GM18867 (cell line): ENCODE results near the gene GFPT2.

ENCODE experiments used
- ATAC-seq: cut with Tn5 transposase; IDR thresholded peaks from one replicate; pipeline ENCODE4 v1.9.1; 2021; ENCODE audit warnings: mild to moderate bottlenecking, moderate library complexity; ENCODE audit not compliant: unreplicated experiment

The GFPT2 gene

DNA sequence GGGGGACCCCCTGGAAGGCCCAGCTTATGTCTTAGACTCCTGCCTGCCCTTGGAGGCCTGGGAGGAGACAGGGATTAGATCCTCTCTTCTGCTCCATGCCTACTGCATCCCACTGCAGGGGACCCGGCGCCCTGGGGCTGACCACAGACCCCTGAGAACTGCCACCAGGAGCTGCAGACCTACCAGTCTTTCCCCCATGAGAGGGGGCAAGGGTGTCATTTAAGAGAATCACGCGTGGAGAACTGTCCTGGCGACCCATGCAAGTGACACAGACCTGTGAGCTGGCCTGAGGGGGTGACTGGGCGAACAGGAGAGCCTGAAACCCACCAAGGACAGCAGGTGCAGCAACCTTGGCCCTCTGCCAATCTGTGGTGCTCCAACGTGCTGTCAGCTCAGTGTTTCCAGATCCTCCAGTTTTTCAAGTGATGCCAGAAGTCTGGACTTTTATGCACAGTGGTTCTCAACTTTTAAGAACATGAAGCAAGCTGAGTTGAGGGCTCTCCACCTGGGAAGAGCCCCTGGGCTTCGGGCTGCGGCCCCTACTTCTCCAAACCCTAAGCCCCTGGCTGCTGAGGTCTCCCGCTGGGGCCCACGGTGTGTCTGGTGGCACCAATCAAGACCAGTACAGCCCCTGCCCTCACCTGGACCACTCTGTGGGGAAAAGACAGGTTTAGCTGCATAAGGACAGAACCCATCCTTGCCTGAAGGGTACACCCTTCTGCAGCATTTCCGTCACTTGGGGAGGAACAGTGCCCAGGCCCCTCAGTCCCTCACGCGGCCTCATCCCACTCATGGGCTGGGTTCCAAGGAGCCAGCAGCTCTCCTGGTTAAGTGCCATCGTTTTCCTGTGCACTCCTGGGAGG is 18.2 kb downstream of the GFPT2 start:
- ATAC-seq = no peak

DNA sequence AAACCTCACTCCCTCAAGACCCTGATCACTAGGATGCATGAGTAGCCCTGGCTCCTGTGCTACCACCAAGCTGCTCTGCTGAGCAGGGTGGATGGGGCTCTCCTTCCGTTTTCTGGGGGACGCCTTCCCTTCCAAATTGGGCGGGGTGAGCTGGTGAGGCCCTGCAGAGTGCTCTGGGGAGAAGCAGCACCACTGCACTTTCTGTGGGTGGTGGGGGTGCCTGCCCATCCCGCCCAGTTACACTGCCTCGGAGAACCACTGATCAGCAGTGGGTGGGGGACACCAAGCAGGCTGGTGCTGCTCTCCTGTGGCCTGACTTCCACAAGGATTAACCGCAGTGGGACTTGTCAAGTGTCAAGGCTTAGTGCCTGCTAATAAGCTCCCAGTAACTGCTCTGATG is 19.0 kb downstream of the GFPT2 start:
- ATAC-seq = no peak

DNA sequence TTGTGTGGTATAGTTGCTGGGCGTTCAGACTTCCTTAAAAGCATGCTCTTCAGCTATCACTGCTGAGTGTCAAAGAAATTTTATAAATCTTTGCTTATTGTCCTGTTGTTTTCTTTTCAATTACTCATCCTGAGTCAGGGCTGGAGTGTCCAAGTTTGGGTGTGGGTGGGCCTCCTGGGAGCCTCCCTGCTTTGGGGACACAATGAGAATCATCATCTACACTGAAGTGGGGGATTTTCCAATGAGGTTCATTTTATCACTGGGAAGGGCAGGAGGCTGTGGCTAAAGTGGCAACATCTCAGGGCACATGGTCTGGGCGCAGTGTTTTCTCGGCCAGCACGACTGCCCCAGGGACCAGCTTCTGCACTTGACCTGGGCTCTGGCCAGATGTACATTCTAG is 19.5 kb downstream of the GFPT2 start:
- no peak for ATAC-seq

DNA sequence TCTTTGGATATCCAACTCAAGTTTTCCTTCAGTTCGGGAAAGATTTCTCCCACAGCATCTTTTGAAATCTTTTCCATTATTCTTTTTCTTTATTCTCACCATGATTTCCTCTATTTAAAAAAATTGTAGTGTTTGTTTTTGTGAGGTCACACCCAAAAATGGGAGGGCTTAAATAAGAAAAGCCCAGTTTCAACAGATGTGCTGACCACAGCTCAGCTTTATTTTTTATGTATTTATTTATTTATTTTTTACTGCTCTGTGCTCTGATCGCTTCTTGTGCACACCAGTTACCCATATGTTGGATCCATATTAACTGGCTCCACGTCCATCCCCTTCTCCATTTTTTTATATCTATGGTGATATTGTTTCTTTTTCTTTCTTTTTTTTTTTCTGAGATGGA is 20.3 kb downstream of the GFPT2 start:
- no peak for ATAC-seq

DNA sequence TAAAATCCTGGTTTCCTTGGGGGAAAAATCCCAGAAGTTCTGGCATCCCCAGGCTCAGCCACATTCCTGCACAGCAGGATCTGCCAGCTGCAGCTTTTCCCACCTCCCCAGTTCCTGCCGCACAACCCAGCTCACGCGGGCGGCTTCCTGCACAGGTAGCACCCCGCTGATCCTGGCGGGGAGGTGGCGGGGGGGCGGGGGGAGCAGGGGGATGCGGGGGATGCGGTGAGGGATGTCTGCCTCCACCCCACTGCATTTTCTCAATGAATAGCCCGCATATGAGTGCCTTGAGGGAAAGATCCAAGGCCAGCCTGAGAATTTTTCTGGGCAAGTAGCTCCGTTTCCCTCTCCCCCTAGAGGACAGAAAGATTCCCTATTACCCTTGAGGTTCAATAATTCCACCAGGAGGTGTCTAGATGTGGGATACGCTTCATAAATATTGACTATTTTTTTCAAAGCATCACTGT is 21.1 kb downstream of the GFPT2 start:
- no peak for ATAC-seq

DNA sequence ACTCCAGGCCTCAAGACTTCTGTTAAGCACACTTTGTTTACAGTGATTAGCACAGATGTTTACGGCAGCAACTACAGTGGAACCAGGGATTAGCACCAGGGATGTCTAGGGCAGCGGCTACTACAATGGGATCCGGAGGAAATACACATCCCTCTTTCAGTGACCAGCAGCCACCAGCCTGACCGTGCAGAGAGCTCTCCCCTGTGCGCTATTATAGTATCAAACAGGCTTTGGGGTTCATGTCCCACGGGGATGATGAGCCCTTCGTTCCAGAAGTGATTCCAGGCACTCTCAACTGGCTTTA is 21.5 kb downstream of the GFPT2 start:
- ATAC-seq = no peak

DNA sequence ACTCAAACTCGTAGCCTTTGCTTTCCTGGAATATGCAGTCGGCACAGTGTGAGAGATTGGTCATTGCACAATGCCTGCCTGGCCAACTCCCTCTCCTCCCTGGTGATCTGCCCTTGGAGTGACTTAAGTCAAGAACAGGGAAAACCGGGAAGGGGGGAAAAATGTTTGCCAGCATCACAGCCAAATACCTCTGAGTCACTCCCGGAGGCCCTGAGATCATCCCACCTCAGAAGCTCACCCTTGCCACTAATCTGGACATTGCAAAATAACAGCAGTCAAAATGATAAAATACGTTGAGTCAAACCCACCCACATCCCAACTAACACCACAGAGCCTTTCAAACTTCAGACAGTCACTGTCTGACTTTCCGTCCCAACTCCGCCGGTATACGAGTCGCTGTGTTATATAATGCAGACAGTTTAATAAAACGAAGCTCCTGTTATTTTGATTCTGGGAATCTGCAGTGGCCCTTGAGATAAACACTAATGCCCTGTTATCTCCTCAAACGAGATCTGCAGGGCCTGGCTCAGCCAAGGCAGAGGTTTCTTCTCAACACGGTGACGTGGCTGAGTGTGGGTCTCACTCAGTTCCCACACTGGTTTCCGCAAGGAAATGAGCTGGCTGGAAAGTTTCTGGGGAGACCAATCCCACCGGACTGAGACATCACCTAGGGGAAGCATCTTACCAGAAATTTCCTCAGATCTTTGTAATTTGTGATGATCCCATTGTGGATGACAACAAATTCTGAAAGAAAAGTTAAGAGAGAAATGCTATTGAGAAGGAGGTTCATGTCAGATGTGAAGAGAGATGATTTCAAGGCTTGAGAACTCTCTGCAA is 22.1 kb downstream of the GFPT2 start:
- no peak for ATAC-seq

DNA sequence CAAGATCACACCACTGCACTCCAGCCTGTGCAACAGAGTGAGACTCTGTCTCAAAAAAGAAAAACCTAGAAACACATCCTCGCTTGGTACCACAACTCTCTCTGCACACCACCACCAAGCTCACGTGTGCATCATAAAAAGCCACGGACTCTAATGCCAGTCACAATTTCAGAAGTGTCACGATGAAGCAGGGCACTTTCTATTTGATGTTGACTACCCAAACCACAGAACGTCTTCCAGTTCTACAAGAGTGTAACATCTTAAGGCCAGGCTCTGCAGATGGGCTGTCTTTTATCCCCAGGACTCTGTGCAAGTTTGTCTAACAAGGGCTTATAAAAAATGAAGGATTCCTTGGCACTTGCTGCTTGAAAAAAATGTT is 22.9 kb downstream of the GFPT2 start:
- ATAC-seq = no peak

DNA sequence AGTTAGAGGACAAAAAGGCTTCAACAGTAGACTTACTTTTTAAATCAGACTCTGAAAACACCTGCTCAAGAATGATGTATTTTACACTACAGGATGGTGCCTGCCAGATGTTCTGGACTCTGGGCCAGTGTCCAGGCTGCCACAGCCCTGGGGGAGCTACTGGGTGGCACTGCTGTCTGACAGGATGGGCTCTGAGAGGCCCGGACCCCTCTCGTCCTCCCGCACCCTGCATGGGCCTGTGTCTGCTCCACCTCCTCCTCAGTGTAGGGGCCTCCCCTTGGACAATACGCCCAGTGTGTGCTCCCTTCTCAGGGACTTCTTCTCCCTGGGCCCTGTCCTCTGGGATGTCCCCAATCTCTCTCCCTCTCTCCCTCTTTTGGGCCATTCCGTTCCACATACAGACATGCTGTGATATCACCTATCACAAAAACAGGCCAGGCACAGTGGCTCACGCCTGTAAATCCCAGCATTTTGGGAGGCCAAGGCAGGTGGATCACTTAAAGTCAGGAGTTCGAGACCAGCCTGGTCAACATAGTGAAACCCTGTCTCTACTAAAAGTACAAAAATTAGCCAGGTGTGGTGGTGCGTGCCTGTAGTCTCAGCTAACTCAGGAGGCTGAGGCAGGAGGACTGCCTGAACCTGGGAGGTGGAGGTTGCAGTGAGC is 23.4 kb downstream of the GFPT2 start:
- ATAC-seq = no peak

DNA sequence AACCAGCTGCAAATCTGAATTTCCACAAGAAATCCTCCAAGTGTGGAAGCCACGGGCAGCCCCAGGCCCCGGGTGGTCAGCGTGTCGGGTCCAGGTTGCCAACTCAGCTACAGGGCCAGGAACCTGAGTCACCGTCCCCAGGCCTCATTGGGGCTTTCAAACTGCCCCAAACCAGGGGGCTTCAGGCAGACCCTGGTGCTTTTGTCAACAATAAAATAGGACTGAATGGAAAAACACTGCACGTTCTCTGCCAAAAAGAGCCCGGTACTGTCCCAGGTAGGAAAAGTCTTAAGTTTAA is 24.0 kb downstream of the GFPT2 start:
- ATAC-seq = no peak

DNA sequence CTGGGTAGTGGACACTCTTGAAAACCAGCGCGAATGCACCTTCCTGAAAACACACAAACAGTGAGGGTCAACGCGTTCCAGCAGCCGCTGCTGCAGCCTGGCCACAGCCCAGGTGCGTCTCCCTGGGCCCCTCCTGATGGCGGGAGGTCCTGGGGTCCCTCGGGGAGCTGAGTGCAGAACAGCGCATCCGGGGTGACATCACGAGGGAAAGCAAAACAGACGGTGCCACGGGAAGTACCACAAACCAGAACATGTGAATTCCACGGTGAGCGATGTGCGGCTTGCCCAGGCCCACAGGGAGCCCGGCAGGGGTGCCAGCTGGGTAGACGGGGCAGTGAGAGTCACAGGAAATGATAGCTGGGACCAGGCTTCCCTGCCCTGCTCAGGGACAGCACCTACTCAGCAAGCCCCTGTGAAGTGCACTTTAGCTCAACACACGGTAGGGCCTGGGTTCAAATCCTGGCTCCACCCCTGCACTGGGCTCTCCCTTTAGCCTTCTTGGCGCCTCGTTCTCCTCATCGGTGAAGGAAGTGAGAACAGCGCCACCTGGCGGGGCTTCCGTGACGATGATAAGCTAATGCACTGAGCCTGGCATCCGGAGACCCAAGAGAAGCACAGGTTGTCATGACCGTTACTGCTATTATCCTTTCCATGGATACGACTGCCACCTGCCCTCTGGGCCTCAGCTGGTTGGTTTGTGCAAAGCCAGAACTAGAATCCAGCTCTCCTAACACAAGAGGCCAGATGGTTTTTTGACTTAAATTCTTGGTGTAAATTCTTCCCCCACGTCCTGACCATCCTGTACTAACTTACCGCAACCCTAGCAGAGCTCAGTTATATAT is 24.6 kb downstream of the GFPT2 start:
- ATAC-seq = peak; percentile 85

DNA sequence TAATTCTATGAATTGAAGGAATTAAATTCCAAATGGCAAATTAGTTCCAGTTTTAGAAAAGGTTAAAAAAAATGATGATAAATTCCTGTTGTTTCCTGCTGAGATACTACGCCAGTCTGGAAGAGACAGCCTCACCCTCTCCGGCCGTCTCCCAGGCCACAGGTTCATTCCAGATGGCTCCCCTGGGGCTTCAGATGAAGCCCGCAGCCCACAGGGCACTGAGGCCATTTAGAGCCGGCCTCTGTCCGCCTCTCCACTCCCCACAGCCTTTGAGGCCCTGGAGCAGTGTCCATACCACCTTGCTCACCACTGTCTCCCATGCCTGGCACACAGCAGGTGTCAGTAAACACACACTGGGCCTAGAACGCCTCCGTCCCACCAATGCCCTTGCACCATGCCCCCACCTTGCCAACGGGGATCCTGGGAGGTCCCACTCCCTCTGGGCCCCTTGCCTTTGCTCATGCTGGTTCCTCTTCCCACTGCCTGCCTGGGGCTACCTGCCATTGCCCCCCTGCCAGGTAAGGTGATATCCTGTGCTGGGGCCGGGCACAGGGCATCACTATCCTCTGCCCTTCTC is 26.1 kb downstream of the GFPT2 start:
- ATAC-seq = no peak

DNA sequence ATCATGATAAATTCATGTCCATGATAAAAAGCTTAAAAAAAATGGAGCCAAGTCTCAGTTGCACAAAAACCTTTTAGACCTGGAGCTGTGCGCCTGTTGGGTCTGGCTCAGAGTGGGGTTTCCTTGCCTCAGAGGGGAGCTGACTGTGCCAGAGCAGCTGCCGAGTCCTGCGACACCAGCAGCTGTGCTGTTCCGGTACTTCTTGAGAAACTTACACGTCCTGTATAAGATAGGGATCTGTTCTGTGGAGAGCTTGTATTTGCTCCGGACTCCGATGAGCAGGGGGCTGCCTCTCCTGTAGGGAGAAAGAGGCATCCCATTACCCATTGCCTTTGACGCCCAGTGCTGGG is 28.6 kb downstream of the GFPT2 start:
- no peak for ATAC-seq

DNA sequence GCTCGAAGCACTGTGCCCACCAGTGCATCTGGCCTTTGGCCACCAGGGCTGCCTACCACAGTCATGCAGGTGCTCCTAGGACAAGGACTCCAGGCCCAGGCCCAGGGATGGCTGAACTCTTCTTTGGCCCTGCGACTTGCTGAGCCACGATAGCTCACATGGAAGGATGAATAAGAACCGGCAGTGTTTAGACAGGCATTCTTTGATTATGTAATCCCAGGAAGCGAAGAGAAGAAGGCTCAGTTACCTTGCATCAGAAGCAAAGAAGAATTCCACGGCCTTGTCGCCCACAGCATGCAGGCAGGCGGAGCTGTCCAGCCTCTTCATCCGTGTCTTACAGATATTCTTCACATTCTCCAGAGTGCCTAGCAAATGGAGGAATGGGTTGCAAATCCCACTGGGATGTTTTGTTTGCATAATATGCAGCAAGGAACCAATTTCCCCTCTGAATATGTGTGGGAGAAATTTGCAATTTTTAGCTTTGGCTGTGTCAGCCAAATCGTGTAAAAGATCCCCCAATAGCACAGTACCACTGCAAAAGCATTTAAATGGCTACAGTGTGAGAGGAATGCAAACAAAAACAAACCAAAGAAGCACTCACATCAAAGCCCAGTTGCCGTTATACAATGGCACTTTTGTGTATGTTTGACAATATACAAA is 29.1 kb downstream of the GFPT2 start:
- ATAC-seq = no peak

DNA sequence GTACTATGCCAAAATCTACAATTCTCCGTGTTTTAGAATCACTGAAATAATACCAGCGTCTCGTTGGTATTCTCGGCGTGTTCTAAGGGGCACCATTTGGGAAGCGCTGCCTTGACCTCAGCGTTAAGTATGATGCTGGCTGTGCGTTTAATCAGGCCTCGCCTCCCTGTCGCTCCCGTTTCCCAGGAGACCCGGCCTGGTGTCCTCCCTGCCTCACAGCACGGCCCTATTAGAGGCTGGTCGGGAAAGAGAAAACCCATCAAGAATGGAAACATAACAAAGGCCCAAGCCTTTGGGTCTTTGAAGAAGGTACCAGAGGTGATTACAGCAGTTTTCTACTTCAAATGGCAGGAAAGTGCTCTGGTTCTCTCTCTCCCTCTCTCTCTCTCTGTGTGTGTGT is 30.0 kb downstream of the GFPT2 start:
- ATAC-seq = no peak

DNA sequence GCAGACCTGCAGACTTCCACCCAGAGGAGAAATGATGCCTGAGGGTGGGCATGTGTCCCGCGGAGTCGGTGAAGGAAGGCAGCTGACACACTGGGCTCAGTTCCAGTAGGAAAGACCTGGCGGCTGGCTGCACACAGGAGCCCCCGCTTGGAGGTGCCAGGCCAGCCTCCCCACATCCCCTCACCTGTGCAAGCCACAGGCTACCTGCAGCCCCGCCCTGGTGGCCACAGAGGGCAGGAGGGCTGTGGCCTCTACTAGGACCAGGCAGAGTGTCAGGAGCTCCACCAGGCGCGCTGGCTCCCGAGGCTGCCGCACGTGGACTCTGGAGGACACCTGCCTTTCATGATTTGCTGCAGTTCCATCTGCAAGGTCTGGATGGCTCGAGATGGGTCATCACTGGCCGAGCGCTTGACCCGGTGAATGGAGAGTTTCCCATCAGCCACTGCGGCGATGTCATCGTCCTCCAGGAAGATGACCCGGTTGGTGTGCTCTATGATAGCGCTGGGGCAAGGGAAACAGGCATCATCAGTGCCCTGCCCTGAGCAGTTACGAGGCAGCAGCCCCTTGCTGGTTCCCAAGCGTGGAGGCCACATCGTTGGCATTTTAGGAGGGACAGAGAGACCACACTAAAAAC is 34.6 kb downstream of the GFPT2 start:
- no peak for ATAC-seq

DNA sequence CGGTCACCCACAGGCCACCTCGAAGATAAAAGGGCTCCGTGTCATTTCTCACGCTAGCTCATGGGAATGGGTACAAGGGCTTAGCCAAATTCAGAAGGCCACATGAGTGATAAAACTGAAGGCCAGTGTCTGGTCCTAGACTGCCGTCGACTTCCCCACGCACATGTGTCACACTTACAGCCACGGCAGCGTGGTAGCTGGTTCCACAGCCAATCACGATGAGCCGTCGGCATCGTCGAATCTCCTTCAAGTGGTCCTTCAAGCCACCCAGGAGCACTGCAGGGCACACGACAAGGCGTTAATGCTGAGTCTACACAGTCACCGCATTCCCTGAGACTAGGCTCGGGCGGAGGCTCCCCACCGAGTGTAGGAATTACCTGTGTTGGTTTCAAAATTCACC is 36.5 kb downstream of the GFPT2 start:
- ATAC-seq = no peak

DNA sequence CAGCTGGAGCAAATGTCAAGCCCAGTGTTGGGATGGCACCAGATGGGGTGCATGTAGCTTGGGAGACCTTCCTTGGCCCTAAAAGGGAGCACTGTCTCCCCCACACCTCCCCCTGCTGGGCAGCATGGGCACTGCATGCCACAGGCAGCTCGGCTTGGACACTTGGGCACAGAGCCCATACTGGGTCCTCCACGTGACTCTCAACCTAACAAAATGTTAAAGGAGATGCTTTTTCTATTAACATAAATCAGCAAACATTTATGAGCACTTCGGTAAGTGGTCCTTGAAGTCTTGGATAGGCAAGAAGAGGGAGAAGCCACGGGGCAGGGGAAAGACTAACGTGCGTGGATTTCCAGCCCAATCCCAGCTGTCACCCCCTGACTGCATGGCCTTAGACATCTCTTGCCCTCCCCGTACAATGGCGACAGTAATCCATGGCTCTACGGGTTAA is 37.3 kb downstream of the GFPT2 start:
- peak; percentile 65 for ATAC-seq

DNA sequence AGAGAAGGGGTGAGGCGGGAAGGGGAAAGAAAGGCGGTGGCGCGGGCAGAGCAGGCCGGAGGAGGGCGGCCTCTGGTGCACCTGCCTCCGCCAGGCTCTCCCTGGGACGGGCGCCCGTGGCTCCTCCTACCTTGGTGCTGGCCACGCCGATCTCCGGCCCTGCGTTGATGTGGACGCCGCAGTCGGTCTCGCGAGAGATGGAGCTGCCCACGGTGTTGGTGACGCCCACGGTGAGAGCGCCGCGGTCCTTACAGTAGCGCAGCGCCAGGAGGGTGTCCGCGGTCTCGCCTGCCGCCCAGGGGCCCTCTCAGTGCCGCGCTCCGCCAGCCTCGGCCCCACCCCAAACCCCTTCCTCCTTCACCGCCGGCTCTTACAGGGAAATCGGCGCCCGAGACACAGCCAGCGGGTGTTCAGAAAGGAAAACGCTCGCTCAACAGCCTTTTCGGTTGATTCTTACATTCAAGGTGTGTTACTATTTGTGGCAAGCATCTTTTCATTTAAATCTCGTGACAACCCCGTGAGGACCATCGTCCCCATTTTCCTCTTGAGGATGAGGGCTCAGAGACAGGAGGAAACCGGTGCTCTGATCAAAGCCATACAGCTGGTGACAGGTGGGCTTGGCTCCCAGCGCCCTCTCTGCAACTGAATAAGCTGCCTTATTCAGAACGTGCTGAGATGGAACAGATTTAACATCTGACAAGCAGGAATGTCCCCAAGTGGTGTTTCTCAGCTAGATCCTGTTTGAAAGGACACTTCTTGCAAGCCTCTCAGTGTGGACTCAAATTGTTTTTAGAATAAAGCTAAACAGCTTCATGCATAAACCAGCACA is 39.2 kb downstream of the GFPT2 start:
- no peak for ATAC-seq
